Caco-2 (cell line): ENCODE measurements around the gene GMPPA. TPM values are rescaled to one million over a fixed set of nuclear protein-coding genes. Genes with fewer than 3 reads are reported as not detected.

ENCODE experiments used
- BruUV-seq: library from RNA; stranded (reverse); fragments of 400-500 nt; replicated peaks from 2 replicates; lab custom pipeline; 2021; lab: Mats Ljungman, UMichigan
- CTCF ChIA-PET: fragments of 300-600 bp; sonication (Branson Sonifier 250); formaldehyde crosslinking; loops from one replicate; lab custom pipeline; 2022; ENCODE audit warnings: antibody characterized with exemption; lab: Charles Lee
- POLR2A ChIA-PET: fragments of 300-600 bp; sonication (Branson Sonifier 250); formaldehyde crosslinking; loops from one replicate; lab custom pipeline; 2022; ENCODE audit warnings: antibody characterized with exemption; lab: Charles Lee
- DNase-seq, 2 experiments: peaks; one replicate each; pipeline versions ENCODE4 v3.0.0 to v3.0.0-alpha.2; 2020 to 2022
- H3K27me3 ChIP-seq: replicated peaks from 2 replicates; pipeline ENCODE4 v1.6.0; 2011; ENCODE audit warnings: low read length; ENCODE audit not compliant: control insufficient read depth, insufficient read depth
- H3K36me3 ChIP-seq: 2 replicates; pipeline ENCODE4 v1.5.1; 2011; ENCODE audit warnings: low read length; ENCODE audit not compliant: control insufficient read depth, insufficient read depth
- H3K4me1 ChIP-seq: fragments of 250-450 bp; sonication (Bioruptor Pico); 2 replicates; pipeline ENCODE4 v1.5.1; 2020; ENCODE audit warnings: mild to moderate bottlenecking
- H3K4me3 ChIP-seq: 2 replicates; pipeline ENCODE4 v1.5.1; 2011; ENCODE audit warnings: low read depth, mild to moderate bottlenecking, control low read depth, low read length
- H3K9me3 ChIP-seq: fragments of 250-450 bp; sonication (Bioruptor Pico); 2 replicates; pipeline ENCODE4 v1.5.1; 2020; ENCODE audit warnings: mild to moderate bottlenecking, moderate library complexity
- H3K27ac Mint-ChIP-seq: one replicate; pipeline ENCODE4 v1.8.0; 2022; ENCODE audit warnings: mixed read lengths; ENCODE audit not compliant: unreplicated experiment
- H3K27me3 Mint-ChIP-seq: one replicate; pipeline ENCODE4 v1.8.0; 2022; ENCODE audit warnings: mixed read lengths; ENCODE audit not compliant: insufficient read depth, unreplicated experiment
- H3K36me3 Mint-ChIP-seq: one replicate; pipeline ENCODE4 v1.8.0; 2022; ENCODE audit warnings: mild to moderate bottlenecking, mixed read lengths; ENCODE audit not compliant: insufficient read depth, unreplicated experiment
- H3K4me1 Mint-ChIP-seq: one replicate; pipeline ENCODE4 v1.8.0; 2022; ENCODE audit warnings: low read depth, mixed read lengths; ENCODE audit not compliant: unreplicated experiment
- H3K4me3 Mint-ChIP-seq: one replicate; pipeline ENCODE4 v1.8.0; 2022; ENCODE audit warnings: mild to moderate bottlenecking, moderate library complexity, mixed read lengths; ENCODE audit not compliant: unreplicated experiment
- H3K9me3 Mint-ChIP-seq: one replicate; pipeline ENCODE4 v1.8.0; 2022; ENCODE audit warnings: mixed read lengths; ENCODE audit not compliant: unreplicated experiment
- CTCF ChIP-seq, 2 experiments: fragments of 200-600 bp in 1 of 2; IDR thresholded peaks; 1 replicate in 1 of 2; 2 replicates in 1 of 2; pipeline versions ENCODE4 v1.5.1 to v1.8.0; 2011 to 2022; ENCODE audit warnings: antibody characterized with exemption in 1 of 2, control low read depth in 1 of 2, inconsistent platforms in 1 of 2, low read depth in 1 of 2, low read length in 1 of 2, mild to moderate bottlenecking in 1 of 2, moderate library complexity in 1 of 2; ENCODE audit not compliant: insufficient read depth in 1 of 2, severe bottlenecking in 1 of 2, unreplicated experiment in 1 of 2
- intact Hi-C: fragments of 100-400 bp; cut with micrococcal nuclease; formaldehyde crosslinking; loops from one replicate; pipeline ENCODE4 v1.10.0; 2022; ENCODE audit not compliant: unreplicated experiment
- total RNA-seq: library from RNA; stranded (reverse); gene quantifications from 2 replicates; pipeline ENCODE4 v1.2.3, GENCODE V29; 2022

The GMPPA gene
- total RNA-seq, 1 experiment from 2014 or later, result 53.7 TPM

- no TSS peak for BruUV-seq
- no peaks in the 10 kb centered on the region for H3K36me3 Mint-ChIP-seq
- peak; percentile 80 to 81 for DNase-seq
- peak overlapping the region; percentile 80 for H3K4me3 Mint-ChIP-seq
- Histone ChIP-seq H3K27me3 (peaks cover 5% of the 10 kb centered on the region; the same call in 1 of the 2 replicates), H3K4me1 (peaks cover 12% of the 10 kb centered on the region), H3K36me3 (no peaks in the 10 kb centered on the region), H3K9me3 (no peaks in the 10 kb centered on the region), H3K4me3 (peak overlapping the region; percentile 64)
- CTCF ChIA-PET, result interaction anchor here (0.6 to 4.7 kb wide), 36 partner anchors 9 to 304 kb away, joined by 3 to 126 read pairs (median 4); partner anchors contain the start of genes CHPF, DNPEP, GMPPA and SPEG
- H3K4me1 Mint-ChIP-seq, result peaks cover 18% of the 10 kb centered on the region
- H3K27me3 Mint-ChIP-seq, result peaks cover 20% of the 10 kb centered on the region
- H3K9me3 Mint-ChIP-seq, result no peaks in the 10 kb centered on the region
- intact Hi-C loops, result loop anchor here (1.0 kb wide), 3 partner anchors 11 to 20 kb away; partner anchors contain the start of gene GMPPA
- no peak overlapping the region for H3K27ac Mint-ChIP-seq
- POLR2A ChIA-PET, result interaction anchor here (0.6 to 1.3 kb wide), 3 partner anchors 11 to 111 kb away, joined by 3 to 10 read pairs (median 3); partner anchors contain the start of gene GMPPA
- peak; percentile 68 to 90 for TF ChIP-seq CTCF (IDR thresholded peaks at IDR 0.05; ENCODE audit: insufficient read depth in 1 of 2, low read depth in 1 of 2, low read length in 1 of 2, severe bottlenecking in 1 of 2, unreplicated experiment in 1 of 2)
These were observed 11.3 kb downstream of the GMPPA start for GRCh38 chr2:219509780-219510511.

- H3K9me3 Mint-ChIP-seq, result no peaks in the 10 kb centered on the region
- TF ChIP-seq CTCF (IDR thresholded peaks at IDR 0.05; ENCODE audit: insufficient read depth in 1 of 2, low read depth in 1 of 2, low read length in 1 of 2, severe bottlenecking in 1 of 2, unreplicated experiment in 1 of 2), result no peak
- H3K27me3 Mint-ChIP-seq, result peaks cover 20% of the 10 kb centered on the region
- Histone ChIP-seq H3K27me3 (peaks cover 5% of the 10 kb centered on the region; the same call in 1 of the 2 replicates), H3K4me1 (peaks cover 12% of the 10 kb centered on the region), H3K9me3 (no peaks in the 10 kb centered on the region), H3K36me3 (no peaks in the 10 kb centered on the region), H3K4me3 (peak overlapping the region; percentile 64; the same call in 1 of the 2 replicates)
- BruUV-seq, result no TSS peak
- CTCF ChIA-PET, result interaction anchor here (0.7 to 4.7 kb wide), 22 partner anchors 10 to 305 kb away, joined by 3 to 126 read pairs (median 9); partner anchors contain the start of genes CHPF, DNPEP, GMPPA and SPEG
- no peak for DNase-seq
- intact Hi-C loops, result loop anchor here (1.0 kb wide), 3 partner anchors 11 to 20 kb away; partner anchors contain the start of gene GMPPA
- H3K36me3 Mint-ChIP-seq, result no peaks in the 10 kb centered on the region
- H3K4me3 Mint-ChIP-seq, result peak overlapping the region; percentile 80
- H3K27ac Mint-ChIP-seq, result no peak overlapping the region
- peaks cover 18% of the 10 kb centered on the region for H3K4me1 Mint-ChIP-seq
- POLR2A ChIA-PET, result interaction anchor here (0.8 to 1.3 kb wide), 2 partner anchors 12 to 17 kb away, joined by 3 to 10 read pairs; partner anchors contain the start of gene GMPPA
These were observed 11.9 kb downstream of the GMPPA start for GRCh38 chr2:219510512-219511135.
